Natural killer cell treated with Interleukin-12 subunit alpha and Interleukin-12 subunit beta and Interleukin-15 and Interleukin-18, amount 100 ng/mL, for 72 hours (primary cell): ENCODE results near the gene STPG2. TPM values are rescaled to one million over a fixed set of nuclear protein-coding genes. Genes with fewer than 3 reads are reported as not detected.
"Not testable (repeated sequence)": the region's sequence is repeated elsewhere in the genome, so short reads cannot be mapped to it uniquely, and the experiment has no call there.

Experiments
- ATAC-seq, 2 donors: fragments of 150-1000 bp; cut with Tn5 transposase in 1 of 2; sonication (Bioruptor Pico), chemical (Tn5 transposase) in 1 of 2; 2 replicates each; pipeline ENCODE4 v1.10.0; 2021
- DNase-seq: peaks from one replicate; pipeline ENCODE4 v3.0.0; 2022; ENCODE audit warnings: low spot score
- H3K27ac Mint-ChIP-seq, 2 donors: 1 replicate in 1 of 2; 2 replicates in 1 of 2; pipeline ENCODE4 v1.8.0; 2022; ENCODE audit warnings: mixed read lengths in 2 of 2, mild to moderate bottlenecking in 1 of 2, moderate library complexity in 1 of 2
- H3K27me3 Mint-ChIP-seq, 2 donors: 1 replicate in 1 of 2; 2 replicates in 1 of 2; pipeline ENCODE4 v1.8.0; 2022; ENCODE audit warnings: mixed read lengths in 2 of 2
- H3K36me3 Mint-ChIP-seq: one replicate; pipeline ENCODE4 v1.8.0; 2022; ENCODE audit warnings: mixed read lengths
- H3K4me1 Mint-ChIP-seq, 2 donors: 1 replicate in 1 of 2; 2 replicates in 1 of 2; pipeline ENCODE4 v1.8.0; 2022; ENCODE audit warnings: low read depth in 2 of 2, mixed read lengths in 2 of 2, mild to moderate bottlenecking in 1 of 2
- H3K4me3 Mint-ChIP-seq: one replicate; pipeline ENCODE4 v1.8.0; 2022; ENCODE audit warnings: mixed read lengths
- H3K9me3 Mint-ChIP-seq: 2 replicates; pipeline ENCODE4 v1.8.0; 2022; ENCODE audit warnings: mixed read lengths
- total RNA-seq, 2 donors: library from RNA; stranded (reverse); gene quantifications; one replicate each; pipeline ENCODE4 v1.2.3, GENCODE V29; 2022

Gene STPG2
- total RNA-seq, 2 donors from 2014 or later: not detected

DNA sequence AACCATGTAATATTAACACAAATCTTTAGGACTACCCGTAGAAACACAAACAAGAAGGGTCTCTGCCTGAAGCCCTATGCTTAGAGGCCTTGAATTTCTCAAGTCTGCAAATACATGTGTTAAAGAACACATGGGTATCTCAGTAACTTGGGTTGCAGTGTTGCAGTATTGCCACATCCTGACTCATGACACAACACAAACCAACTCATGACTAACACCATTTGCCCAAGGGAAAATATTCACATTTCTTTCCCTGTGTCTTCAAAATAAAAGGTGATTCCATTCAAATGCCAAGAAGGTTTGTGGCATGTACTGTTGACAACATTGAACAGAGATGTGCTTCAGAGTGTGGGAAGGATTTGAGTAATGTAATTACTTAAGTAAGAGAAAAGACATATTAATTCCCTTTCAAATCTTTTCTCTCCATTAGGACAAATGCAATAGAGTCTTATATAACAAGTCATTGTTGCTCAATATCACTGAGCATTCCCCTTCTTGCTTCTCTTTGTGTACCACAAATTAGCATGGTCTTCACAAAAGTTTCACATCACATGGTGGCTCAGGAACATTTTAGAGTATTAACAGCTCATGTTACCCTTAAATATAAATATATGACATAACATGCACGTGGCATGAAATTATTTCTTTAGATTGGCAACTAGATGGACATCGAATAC is 487.1 kb downstream of the STPG2 start:
- ATAC-seq (no peak), DNase-seq (no peak)
- Mint-ChIP-seq H3K4me1 (no peaks in the 10 kb centered on the region), H3K36me3 (no peaks in the 10 kb centered on the region), H3K27ac (no peak overlapping the region), H3K4me3 (no peak overlapping the region), H3K9me3 (peaks cover 6% of the 10 kb centered on the region), H3K27me3 (no peaks in the 10 kb centered on the region)

DNA sequence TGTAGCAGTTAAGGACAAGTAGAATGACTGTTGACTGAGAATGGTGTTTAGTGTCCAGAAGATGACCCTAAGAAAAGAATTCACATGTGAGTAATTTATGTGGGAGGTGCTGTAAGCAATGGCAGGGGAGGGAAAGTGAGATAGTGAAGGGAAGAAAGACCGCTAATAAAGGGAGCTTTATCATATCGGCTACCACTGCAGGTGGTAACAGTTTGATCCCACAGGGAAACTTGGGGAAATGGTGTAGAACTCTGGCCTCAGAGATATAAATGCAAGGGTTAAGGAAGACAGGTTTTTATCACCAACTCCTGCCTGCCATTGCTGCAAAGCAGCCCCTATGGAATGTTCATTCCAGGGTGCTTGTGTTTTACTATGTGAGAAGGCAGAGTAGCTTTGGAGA is 489.6 kb downstream of the STPG2 start:
- H3K4me3 Mint-ChIP-seq: no peak overlapping the region
- DNase-seq (no peak), ATAC-seq (no peak)
- H3K9me3 Mint-ChIP-seq: peaks cover 9% of the 10 kb centered on the region
- no peak overlapping the region for H3K27ac Mint-ChIP-seq
- no peaks in the 10 kb centered on the region for H3K4me1 Mint-ChIP-seq
- no peaks in the 10 kb centered on the region for H3K36me3 Mint-ChIP-seq
- no peaks in the 10 kb centered on the region for H3K27me3 Mint-ChIP-seq

DNA sequence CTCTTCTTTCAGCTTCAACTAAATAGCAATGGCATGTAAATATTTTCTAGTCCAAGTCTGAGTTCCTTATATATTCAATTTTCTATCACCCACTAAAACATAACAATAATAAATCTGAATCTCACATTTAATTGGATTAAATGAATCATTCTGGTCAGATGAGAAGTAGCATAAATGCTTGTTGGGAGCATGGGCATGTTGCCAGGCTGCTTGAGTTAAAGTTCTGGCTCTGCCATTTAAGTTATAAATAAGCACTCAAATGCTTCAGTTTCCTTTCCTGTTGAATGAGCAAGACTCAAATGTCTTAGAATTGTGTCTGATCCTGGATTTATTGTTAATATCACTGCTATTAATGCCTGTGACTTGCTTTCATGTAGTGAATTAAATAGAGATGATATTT is 496.3 kb downstream of the STPG2 start:
- no peak for ATAC-seq
- Mint-ChIP-seq H3K4me1 (no peaks in the 10 kb centered on the region), H3K9me3 (peaks cover 6% of the 10 kb centered on the region), H3K36me3 (no peaks in the 10 kb centered on the region), H3K27me3 (no peaks in the 10 kb centered on the region), H3K27ac (no peak overlapping the region), H3K4me3 (no peak overlapping the region)
- no peak for DNase-seq

DNA sequence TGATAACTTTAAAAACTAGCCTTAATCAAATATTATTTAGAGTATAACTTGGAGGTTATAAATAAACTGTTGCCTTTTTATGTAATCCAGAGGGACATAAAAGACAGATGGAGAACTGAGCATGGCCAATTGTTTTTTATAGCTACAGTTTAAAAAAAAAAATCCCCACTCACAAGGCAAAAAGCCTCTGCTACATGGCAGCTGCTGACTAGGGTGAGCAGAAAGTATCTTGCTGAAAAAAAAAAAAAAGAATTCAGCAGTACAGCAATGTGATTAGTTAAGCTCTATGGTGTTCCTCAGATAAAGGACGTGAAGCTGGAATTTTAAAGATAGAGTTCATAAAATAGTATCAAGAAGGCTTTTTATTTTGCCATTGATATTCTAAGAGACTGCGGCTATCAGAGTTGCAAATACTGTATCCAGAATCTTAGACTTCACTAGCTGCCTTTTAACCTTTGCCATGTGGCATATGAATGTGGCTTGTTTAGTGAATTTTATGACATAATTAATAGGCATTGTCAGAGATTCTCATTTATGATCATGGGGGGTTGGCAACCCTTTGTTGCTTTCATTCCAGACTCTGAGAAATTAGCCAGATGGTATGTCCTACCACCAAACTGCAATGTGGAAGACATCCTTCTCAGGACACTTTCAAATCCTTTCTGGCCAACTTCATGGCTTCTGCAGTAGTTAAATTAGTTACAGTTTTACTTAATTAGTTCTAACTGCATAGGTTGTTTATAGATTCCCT is 498.0 kb downstream of the STPG2 start:
- Mint-ChIP-seq H3K27ac (no peak overlapping the region), H3K9me3 (peaks cover 9% of the 10 kb centered on the region), H3K36me3 (no peaks in the 10 kb centered on the region), H3K4me3 (no peak overlapping the region), H3K27me3 (no peaks in the 10 kb centered on the region), H3K4me1 (no peaks in the 10 kb centered on the region)
- ATAC-seq (no peak), DNase-seq (no peak)

DNA sequence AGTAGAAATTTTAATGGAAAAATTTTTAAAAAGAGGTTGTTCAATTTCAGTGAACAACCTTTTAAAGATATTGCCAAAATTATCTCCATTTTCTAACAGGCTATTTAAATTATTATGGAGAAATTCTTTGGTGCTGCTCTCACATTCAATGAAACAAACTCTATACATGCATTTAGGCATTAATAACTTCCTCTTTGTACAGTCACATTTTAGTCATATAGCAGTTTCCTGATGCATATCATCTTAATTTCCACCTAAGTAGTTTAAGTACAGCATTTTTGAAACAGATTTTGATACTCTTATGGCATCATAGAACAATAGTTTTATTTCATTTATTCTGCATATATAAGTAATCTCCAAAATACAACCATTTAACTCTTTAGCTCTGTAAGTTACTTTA is 500.1 kb downstream of the STPG2 start:
- no peak overlapping the region for H3K27ac Mint-ChIP-seq
- H3K4me1 Mint-ChIP-seq: no peaks in the 10 kb centered on the region
- H3K9me3 Mint-ChIP-seq: peaks cover 6% of the 10 kb centered on the region
- no peaks in the 10 kb centered on the region for H3K27me3 Mint-ChIP-seq
- ATAC-seq (no peak), DNase-seq (no peak)
- H3K4me3 Mint-ChIP-seq: no peak overlapping the region
- H3K36me3 Mint-ChIP-seq: no peaks in the 10 kb centered on the region

DNA sequence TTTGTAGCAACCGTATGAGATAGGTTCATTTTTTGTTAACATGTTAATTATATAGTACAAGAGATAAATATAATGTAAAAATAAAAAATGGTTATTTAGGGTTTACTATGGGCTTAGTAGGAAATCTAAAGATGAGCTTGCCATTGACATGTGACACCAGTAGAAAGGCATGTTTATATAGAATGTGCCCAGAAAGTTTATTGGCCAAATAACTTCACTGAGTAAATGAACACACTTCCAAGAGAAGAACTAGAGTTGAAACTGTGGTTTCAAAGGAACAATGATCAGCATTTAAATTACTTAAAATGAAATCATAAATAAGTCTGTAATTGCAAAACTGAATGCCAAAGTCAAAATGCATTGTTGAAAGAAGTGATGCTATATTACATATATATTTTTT is 503.3 kb downstream of the STPG2 start:
- Mint-ChIP-seq H3K27me3 (no peaks in the 10 kb centered on the region), H3K4me1 (no peaks in the 10 kb centered on the region), H3K27ac (no peak overlapping the region), H3K4me3 (no peak overlapping the region), H3K9me3 (peaks cover 6% of the 10 kb centered on the region), H3K36me3 (no peaks in the 10 kb centered on the region)
- DNase-seq (no peak), ATAC-seq (no peak)

DNA sequence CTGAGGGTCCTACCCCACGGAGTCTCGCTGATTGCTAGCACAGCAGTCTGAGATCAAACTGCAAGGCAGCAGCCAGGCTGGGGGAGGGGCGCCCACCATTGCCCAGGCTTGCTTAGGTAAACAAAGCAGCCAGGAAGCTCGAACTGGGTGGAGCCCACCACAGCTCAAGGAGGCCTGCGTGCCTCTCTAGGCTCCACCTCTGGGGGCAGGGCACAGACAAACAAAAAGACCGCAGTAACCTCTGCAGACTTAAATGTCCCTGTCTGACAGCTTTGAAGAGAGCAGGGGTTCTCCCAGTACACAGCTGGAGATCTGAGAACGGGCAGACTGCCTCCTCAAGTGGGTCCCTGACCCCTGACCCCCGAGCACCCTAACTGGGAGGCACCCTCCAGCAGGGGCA is 509.4 kb downstream of the STPG2 start:
- not testable (repeated sequence) for ATAC-seq, H3K27me3 Mint-ChIP-seq, H3K9me3 Mint-ChIP-seq, H3K4me3 Mint-ChIP-seq, H3K4me1 Mint-ChIP-seq, H3K36me3 Mint-ChIP-seq, H3K27ac Mint-ChIP-seq, DNase-seq

DNA sequence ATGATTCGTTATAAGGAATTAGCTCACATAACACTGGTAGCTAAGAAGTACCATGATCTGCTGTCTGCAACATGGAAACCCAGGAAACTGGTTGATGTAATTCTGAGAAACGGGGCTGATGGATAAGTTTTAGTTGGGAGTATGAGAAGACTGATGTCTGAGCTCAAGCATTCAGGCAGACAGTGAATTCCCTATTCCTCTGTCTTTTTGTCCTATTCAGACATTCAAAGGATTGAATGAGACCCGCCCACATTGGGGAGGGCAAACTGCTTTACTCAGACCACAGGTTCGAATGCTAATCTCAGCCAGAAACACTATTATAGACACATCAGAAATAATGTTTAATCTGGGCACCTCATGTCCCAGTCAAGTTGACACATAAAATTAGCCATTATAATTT is 515.5 kb downstream of the STPG2 start:
- Mint-ChIP-seq H3K27ac (no peak overlapping the region), H3K4me1 (no peaks in the 10 kb centered on the region), H3K36me3 (no peaks in the 10 kb centered on the region), H3K9me3 (peaks cover 14% of the 10 kb centered on the region), H3K4me3 (no peak overlapping the region), H3K27me3 (no peaks in the 10 kb centered on the region)
- ATAC-seq: no peak
- no peak for DNase-seq

DNA sequence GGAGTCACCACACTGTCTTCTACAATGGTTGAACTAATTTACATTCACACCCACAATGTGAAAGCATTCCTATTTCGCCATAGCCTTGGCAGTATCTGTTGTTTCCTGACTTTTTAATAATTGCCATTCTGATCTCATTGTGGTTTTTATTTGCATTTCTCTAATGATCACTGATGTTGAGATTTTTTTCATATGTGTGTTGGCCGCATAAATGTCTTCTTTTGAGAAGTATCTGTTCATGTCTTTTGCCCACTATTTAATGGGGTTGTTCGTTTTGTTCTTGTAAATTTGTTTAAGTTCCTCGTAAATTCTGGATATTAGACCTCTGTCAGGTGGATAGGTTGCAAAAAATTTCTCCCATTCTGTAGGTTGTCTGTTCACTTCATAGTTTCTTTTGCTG is 519.1 kb downstream of the STPG2 start:
- Mint-ChIP-seq H3K27ac (no peak overlapping the region), H3K4me1 (no peaks in the 10 kb centered on the region)
- no peak for DNase-seq

DNA sequence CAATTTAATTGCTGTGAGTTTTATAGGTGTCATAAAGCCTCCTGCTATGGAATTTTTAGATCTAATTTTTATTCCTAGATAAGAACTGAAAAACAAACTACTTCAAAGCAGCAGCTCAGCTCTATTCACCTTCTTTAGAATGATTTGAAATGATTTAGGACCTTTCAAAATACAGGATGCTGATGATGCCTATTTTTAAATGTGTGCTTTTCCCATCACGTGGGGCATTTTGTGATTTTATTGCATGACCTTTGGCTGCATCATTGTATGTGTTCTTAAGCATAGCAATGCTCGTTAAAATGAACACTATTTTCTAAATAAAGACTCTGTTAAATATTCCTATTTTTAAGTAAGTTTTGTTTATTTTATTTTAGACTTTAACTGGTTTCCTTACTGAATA is 537.3 kb downstream of the STPG2 start:
- no peaks in the 10 kb centered on the region for H3K4me1 Mint-ChIP-seq
- ATAC-seq (no peak), DNase-seq (no peak)
- H3K36me3 Mint-ChIP-seq: no peaks in the 10 kb centered on the region
- H3K4me3 Mint-ChIP-seq: no peak overlapping the region
- peaks cover 10% of the 10 kb centered on the region for H3K9me3 Mint-ChIP-seq
- no peaks in the 10 kb centered on the region for H3K27me3 Mint-ChIP-seq
- no peak overlapping the region for H3K27ac Mint-ChIP-seq

More for the DNA sequence above, 519.1 kb downstream of the STPG2 start:
- Mint-ChIP-seq H3K27me3 (no peaks in the 10 kb centered on the region), H3K36me3 (peaks cover 7% of the 10 kb centered on the region), H3K9me3 (peaks cover 27% of the 10 kb centered on the region), H3K4me3 (no peak overlapping the region)
- no peak for ATAC-seq

DNA sequence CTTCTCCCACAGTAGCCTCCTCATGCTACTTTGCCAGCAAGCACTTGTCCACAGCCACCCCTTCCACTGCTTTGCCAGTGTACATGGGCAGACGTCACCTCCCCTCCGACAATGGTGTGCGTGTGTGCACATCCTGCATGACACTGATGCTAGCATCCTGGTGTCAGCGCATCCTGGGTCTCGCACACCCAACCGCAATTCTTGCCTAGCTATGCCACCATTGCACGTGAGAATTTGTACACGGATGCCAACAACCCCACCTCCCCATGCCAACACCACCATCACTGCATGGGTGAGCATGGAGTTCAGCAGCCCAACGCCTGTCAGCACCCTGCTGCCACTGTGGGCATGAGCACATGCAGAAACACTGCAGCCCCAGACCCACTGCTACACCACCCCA is 550.0 kb downstream of the STPG2 start:
- Mint-ChIP-seq H3K4me1 (no peaks in the 10 kb centered on the region), H3K36me3 (peaks cover 12% of the 10 kb centered on the region), H3K27ac (no peak overlapping the region), H3K4me3 (no peak overlapping the region), H3K9me3 (peaks cover 29% of the 10 kb centered on the region), H3K27me3 (no peaks in the 10 kb centered on the region)
- no peak for ATAC-seq
- DNase-seq: no peak

DNA sequence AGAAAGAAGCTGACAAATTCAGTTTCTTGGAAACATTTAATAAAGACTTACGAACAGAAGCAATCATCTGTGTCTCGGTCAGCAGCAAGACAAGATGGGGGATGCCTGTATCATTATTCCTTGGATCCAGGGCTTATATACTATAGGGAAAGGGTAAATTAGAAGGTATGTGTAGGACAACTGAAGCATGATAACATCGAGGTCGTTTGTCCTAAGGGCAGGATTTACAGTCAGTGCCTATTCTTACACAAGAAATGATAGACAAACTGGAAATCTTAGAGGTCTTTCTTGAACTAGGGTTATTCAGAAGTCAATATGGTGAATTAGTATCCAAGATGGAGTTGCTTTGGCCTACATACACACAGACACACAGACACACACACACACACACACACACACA is 553.0 kb downstream of the STPG2 start:
- Mint-ChIP-seq H3K9me3 (peaks cover 14% of the 10 kb centered on the region), H3K4me3 (no peak overlapping the region), H3K4me1 (no peaks in the 10 kb centered on the region), H3K27me3 (no peaks in the 10 kb centered on the region), H3K27ac (no peak overlapping the region), H3K36me3 (peaks cover 6% of the 10 kb centered on the region)
- DNase-seq (no peak), ATAC-seq (no peak)

DNA sequence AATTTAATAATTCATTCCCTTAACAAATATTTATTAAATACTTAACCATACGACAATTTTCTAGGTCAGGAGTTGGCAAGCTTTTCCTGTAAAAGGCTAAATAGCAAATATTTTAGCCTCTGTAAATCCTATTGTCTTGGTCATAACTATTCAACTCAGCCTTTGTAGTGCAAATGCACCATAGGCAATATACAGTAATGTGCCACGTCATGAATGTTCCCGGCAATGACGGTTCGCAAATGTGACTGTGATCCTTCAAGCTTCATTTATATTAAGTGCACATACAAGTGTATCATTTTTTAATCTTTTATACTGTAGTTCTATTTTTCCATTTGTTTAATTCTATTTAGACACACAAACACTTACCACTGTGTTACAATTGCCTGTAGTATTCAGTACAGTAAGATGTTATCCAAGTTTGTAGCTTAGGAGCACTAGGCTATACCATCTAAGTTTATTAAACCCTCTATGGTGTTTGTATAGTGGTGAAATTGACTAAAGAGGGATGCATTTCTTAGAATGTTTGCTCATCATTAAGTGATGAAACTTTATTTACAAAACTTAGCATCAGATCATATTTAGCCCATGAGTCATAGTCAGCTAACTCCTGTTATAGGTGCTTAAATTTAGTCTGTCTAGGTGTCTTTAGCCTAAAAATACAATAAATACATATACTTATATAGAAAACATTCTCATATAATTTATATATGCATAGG is 553.6 kb downstream of the STPG2 start:
- Mint-ChIP-seq H3K27me3 (no peaks in the 10 kb centered on the region), H3K9me3 (peaks cover 14% of the 10 kb centered on the region), H3K36me3 (peaks cover 6% of the 10 kb centered on the region), H3K4me1 (no peaks in the 10 kb centered on the region), H3K4me3 (no peak overlapping the region), H3K27ac (no peak overlapping the region)
- DNase-seq: no peak
- no peak for ATAC-seq

DNA sequence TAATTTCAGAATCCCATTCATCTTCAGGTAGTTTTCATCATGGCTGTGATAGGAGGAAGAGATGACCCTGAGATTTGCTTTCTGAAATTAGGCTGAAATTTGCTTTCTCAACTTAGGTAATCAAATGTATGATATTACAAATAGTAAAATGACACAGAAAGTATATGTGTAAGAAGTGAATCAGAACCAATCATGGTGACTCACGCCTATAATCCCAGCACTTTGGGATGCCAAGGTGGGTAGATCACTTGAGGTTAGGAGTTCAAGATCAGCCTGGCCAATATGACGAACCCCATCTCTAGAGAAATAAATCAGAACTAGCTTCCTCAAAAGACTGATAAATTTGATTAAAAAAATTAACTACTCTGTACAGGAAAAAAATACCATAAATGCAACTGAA is 555.4 kb downstream of the STPG2 start:
- ATAC-seq (no peak), DNase-seq (no peak)
- Mint-ChIP-seq H3K36me3 (no peaks in the 10 kb centered on the region), H3K27me3 (no peaks in the 10 kb centered on the region), H3K4me3 (no peak overlapping the region), H3K4me1 (no peaks in the 10 kb centered on the region), H3K27ac (no peak overlapping the region), H3K9me3 (peaks cover 9% of the 10 kb centered on the region)
